Measurements from ENCODE around the gene PRRC1. TPM values are rescaled to one million over a fixed set of nuclear protein-coding genes. Genes with fewer than 3 reads are reported as not detected.

Gene PRRC1
- total RNA-seq, 1 experiment from 2014 or later = 47.1 TPM

DNA sequence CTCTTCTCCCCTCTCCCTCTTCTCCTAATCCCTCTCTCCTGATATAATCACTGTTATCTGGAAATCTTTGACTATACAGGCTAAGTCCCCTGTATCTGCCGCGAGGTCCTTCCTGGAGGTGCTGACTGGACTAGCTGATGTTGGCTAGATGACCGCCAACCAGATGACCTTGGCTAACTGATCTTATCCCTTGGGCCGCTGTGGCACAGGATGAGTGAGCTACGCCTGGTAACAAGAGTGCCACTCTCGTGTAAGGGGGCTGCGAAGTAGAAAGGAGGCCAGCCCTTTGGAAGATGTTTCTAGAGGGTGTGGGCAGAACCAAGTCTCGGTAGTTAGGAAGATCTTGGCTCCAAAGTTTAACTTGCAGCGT, 345 bp upstream of the PRRC1 start:
- peaks cover 19% of the 10 kb centered on the region for H3K36me3 ChIP-seq (ENCODE audit: insufficient read depth, low read length, poor library complexity, severe bottlenecking)
- CTCF ChIA-PET = no interaction called here
- no peak for DNase-seq (ENCODE audit: low spot score)
- H3K4me3 ChIP-seq (ENCODE audit: low read depth, low read length, poor library complexity, severe bottlenecking) = peak overlapping the region; percentile 96
- BruUV-seq (replicated peaks) = no TSS peak
- POLR2A ChIA-PET (ENCODE audit: low non-redundant PET) = no interaction called here
- H3K27me3 ChIP-seq (replicated peaks; ENCODE audit: insufficient read depth, low read depth, low read length, poor library complexity) = no peaks in the 10 kb centered on the region
- intact Hi-C loops (cut with micrococcal nuclease; ENCODE audit: unreplicated experiment) = no loop called here
- H3K27ac ChIP-seq (ENCODE audit: low read depth, low read length, poor library complexity, severe bottlenecking) = no peak overlapping the region
- H3K4me1 ChIP-seq (ENCODE audit: insufficient read depth, low read length, poor library complexity, severe bottlenecking) = peaks cover 3% of the 10 kb centered on the region
- peaks cover 15% of the 10 kb centered on the region for H3K9me3 ChIP-seq (ENCODE audit: low read depth, low read length, poor library complexity, severe bottlenecking)
- no peak for TF ChIP-seq EZH2 (IDR thresholded peaks at IDR 0.05; ENCODE audit: borderline replicate concordance, low read depth, low read length, poor library complexity, severe bottlenecking)
- no peak for TF ChIP-seq CTCF (conservative IDR thresholded peaks at IDR 0.05; ENCODE audit: low read depth, low read length)

DNA sequence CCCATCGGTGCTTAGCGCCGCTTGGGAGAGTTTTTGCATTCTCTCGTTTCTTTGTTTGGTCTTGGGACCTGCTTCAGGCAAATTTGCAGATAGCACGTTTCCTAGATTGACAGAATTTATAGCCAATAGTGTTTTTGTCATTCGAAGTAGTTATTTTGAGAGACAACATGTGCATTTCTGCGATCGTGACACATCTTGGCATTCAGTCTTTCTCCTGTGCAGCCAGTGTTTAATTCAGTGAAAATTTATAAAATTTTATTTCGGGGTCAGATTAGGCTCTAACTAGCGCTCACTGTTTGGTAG, 830 bp downstream of the PRRC1 start:
- BruUV-seq (replicated peaks) = no TSS peak
- DNase-seq (ENCODE audit: low spot score) = no peak
- Histone ChIP-seq H3K27ac (ENCODE audit: low read depth, low read length, poor library complexity, severe bottlenecking) (peak overlapping the region; percentile 70), H3K4me1 (ENCODE audit: insufficient read depth, low read length, poor library complexity, severe bottlenecking) (peaks cover 3% of the 10 kb centered on the region), H3K27me3 (replicated peaks; ENCODE audit: insufficient read depth, low read depth, low read length, poor library complexity) (no peaks in the 10 kb centered on the region), H3K9me3 (ENCODE audit: low read depth, low read length, poor library complexity, severe bottlenecking) (peaks cover 15% of the 10 kb centered on the region), H3K36me3 (ENCODE audit: insufficient read depth, low read length, poor library complexity, severe bottlenecking) (peaks cover 24% of the 10 kb centered on the region), H3K4me3 (ENCODE audit: low read depth, low read length, poor library complexity, severe bottlenecking) (peak overlapping the region; percentile 96)
- TF ChIP-seq CTCF (conservative IDR thresholded peaks at IDR 0.05; ENCODE audit: low read depth, low read length) (no peak), EZH2 (IDR thresholded peaks at IDR 0.05; ENCODE audit: borderline replicate concordance, low read depth, low read length, poor library complexity, severe bottlenecking) (no peak)
- ChIA-PET CTCF (no interaction called here), POLR2A (ENCODE audit: low non-redundant PET) (no interaction called here)
- intact Hi-C loops (cut with micrococcal nuclease; ENCODE audit: unreplicated experiment) = no loop called here

GRCh38 chr5:127519527-127519926, 2.1 kb downstream of the PRRC1 start:
- Histone ChIP-seq H3K9me3 (ENCODE audit: low read depth, low read length, poor library complexity, severe bottlenecking) (peaks cover 15% of the 10 kb centered on the region), H3K27me3 (replicated peaks; ENCODE audit: insufficient read depth, low read depth, low read length, poor library complexity) (no peaks in the 10 kb centered on the region), H3K4me3 (ENCODE audit: low read depth, low read length, poor library complexity, severe bottlenecking) (no peak overlapping the region), H3K4me1 (ENCODE audit: insufficient read depth, low read length, poor library complexity, severe bottlenecking) (peaks cover 3% of the 10 kb centered on the region), H3K36me3 (ENCODE audit: insufficient read depth, low read length, poor library complexity, severe bottlenecking) (peaks cover 33% of the 10 kb centered on the region), H3K27ac (ENCODE audit: low read depth, low read length, poor library complexity, severe bottlenecking) (no peak overlapping the region)
- ChIA-PET POLR2A (ENCODE audit: low non-redundant PET) (no interaction called here), CTCF (no interaction called here)
- intact Hi-C loops (cut with micrococcal nuclease; ENCODE audit: unreplicated experiment) = no loop called here
- no peak for TF ChIP-seq EZH2 (IDR thresholded peaks at IDR 0.05; ENCODE audit: borderline replicate concordance, low read depth, low read length, poor library complexity, severe bottlenecking)
- no peak for TF ChIP-seq CTCF (conservative IDR thresholded peaks at IDR 0.05; ENCODE audit: low read depth, low read length)
- no peak for DNase-seq (ENCODE audit: low spot score)
- no TSS peak for BruUV-seq (replicated peaks)

Data from A673 (cell line).